ENCODE results near the gene DHX34. TPM values are rescaled to one million over a fixed set of nuclear protein-coding genes. Genes with fewer than 3 reads are reported as not detected.
"Not testable (repeated sequence)": the region's sequence is repeated elsewhere in the genome, so short reads cannot be mapped to it uniquely, and the experiment has no call there.

The DHX34 gene
- total RNA-seq, 1 donor, result 11.6 TPM

GRCh38 chr19:47379381-47379938 lies 30.3 kb downstream of the DHX34 start:
- DNase-seq (ENCODE audit: low read depth), result no peak
- H3K4me3 ChIP-seq (ENCODE audit: low read depth, low read length), result no peak overlapping the region
- no peak for TF ChIP-seq CTCF (IDR thresholded peaks at IDR 0.05; ENCODE audit: insufficient read depth, low read length)

GRCh38 chr19:47380559-47380958 lies 31.4 kb downstream of the DHX34 start:
- H3K4me3 ChIP-seq (ENCODE audit: low read depth, low read length), result no peak overlapping the region
- TF ChIP-seq CTCF (IDR thresholded peaks at IDR 0.05; ENCODE audit: insufficient read depth, low read length), result no peak
- DNase-seq (ENCODE audit: low read depth), result no peak

GRCh38 chr19:47381121-47381520 lies 32.0 kb downstream of the DHX34 start:
- no peak for TF ChIP-seq CTCF (IDR thresholded peaks at IDR 0.05; ENCODE audit: insufficient read depth, low read length)
- DNase-seq (ENCODE audit: low read depth), result no peak

GRCh38 chr19:47381653-47382279 lies 32.7 kb downstream of the DHX34 start:
- no peak for DNase-seq (ENCODE audit: low read depth)
- no peak for TF ChIP-seq CTCF (IDR thresholded peaks at IDR 0.05; ENCODE audit: insufficient read depth, low read length)
- H3K4me3 ChIP-seq (ENCODE audit: low read depth, low read length), result no peak overlapping the region

More at GRCh38 chr19:47381121-47381520, 32.0 kb downstream of the DHX34 start:
- no peak overlapping the region for H3K4me3 ChIP-seq (ENCODE audit: low read depth, low read length)

GRCh38 chr19:47383890-47384289 lies 34.8 kb downstream of the DHX34 start:
- DNase-seq (ENCODE audit: low read depth); H3K4me3 ChIP-seq (ENCODE audit: low read depth, low read length): not testable (repeated sequence)

- DNase-seq (ENCODE audit: low read depth); H3K4me3 ChIP-seq (ENCODE audit: low read depth, low read length): not testable (repeated sequence)
These were observed 35.4 kb downstream of the DHX34 start for GRCh38 chr19:47384533-47384932.

GRCh38 chr19:47386582-47386981 lies 37.5 kb downstream of the DHX34 start:
- not testable (repeated sequence) for DNase-seq (ENCODE audit: low read depth); H3K4me3 ChIP-seq (ENCODE audit: low read depth, low read length)

GRCh38 chr19:47387623-47388022 lies 38.5 kb downstream of the DHX34 start:
- not testable (repeated sequence) for DNase-seq (ENCODE audit: low read depth); H3K4me3 ChIP-seq (ENCODE audit: low read depth, low read length)

GRCh38 chr19:47388721-47389120 lies 39.6 kb downstream of the DHX34 start:
- DNase-seq (ENCODE audit: low read depth), result not testable (repeated sequence)

More at GRCh38 chr19:47388721-47389120, 39.6 kb downstream of the DHX34 start:
- not testable (repeated sequence) for H3K4me3 ChIP-seq (ENCODE audit: low read depth, low read length)

Data from fibroblast of the aortic adventitia (primary cell).